ENCODE results near the gene BABAM2. TPM values are rescaled to one million over a fixed set of nuclear protein-coding genes. Genes with fewer than 3 reads are reported as not detected.
A peak's percentile ranks its signal among the peaks of the same experiment; 100 is the strongest.
"Not testable (repeated sequence)": the region's sequence is repeated elsewhere in the genome, so short reads cannot be mapped to it uniquely, and the experiment has no call there.

Gene BABAM2
- total RNA-seq, 2 experiments from 2014 or later: 50.7 to 51.0 TPM

DNA sequence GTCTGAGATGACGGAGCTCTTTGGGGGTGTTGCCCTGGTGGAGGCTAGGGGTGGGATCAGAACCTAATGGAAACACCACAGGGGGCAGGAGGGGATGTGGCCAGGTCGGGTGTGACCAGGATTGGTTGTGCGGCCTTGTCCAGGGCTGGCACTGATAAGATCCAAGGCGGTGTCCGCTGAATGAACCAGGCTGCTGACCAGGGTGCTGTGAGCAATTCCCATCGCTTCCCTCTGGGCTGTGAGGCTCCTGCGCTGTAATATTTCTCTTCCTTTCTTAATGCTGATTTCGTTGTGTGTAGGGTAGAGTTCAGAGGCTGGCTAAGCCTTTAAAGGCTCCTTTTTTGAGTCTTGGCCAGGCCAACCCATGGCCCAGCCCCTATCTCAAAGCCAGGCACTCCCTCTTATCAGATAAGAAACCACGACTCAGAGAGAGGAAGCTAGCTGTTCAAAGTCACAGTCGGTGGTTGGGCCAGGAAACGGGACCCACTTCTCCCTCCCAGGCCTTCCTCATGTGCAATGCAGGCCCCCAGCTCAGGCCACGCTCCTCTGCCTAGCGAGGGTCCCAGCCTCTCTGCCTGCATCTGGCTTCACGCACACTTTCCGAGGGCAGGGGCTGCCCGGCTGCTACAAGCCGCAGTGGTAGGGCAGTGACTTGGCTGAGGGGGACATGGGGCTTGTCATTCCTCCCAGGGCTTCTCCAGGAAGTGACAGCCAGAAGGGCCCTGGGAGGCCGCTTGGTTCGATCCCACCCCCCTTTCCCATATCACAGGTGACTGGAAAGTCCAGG is 476.2 kb downstream of the BABAM2 start:
- H3K4me1 Mint-ChIP-seq: peaks cover 46% of the 10 kb centered on the region
- peaks cover 15% of the 10 kb centered on the region for H3K27me3 Mint-ChIP-seq
- peaks cover 2% of the 10 kb centered on the region for H3K36me3 Mint-ChIP-seq
- ATAC-seq (ENCODE audit: low read depth) (peak; percentile 93), DNase-seq (peak; percentile 71)
- POLR2A ChIA-PET: interaction anchor here (0.6 to 4.0 kb wide), 8 partner anchors 8 to 411 kb away, joined by 3 to 22 read pairs (median 6); partner anchors contain the start of gene FOSL2
- no peaks in the 10 kb centered on the region for H3K9me3 Mint-ChIP-seq
- H3K27ac Mint-ChIP-seq: peak overlapping the region; percentile 91
- peak overlapping the region; percentile 75 for H3K4me3 Mint-ChIP-seq

DNA sequence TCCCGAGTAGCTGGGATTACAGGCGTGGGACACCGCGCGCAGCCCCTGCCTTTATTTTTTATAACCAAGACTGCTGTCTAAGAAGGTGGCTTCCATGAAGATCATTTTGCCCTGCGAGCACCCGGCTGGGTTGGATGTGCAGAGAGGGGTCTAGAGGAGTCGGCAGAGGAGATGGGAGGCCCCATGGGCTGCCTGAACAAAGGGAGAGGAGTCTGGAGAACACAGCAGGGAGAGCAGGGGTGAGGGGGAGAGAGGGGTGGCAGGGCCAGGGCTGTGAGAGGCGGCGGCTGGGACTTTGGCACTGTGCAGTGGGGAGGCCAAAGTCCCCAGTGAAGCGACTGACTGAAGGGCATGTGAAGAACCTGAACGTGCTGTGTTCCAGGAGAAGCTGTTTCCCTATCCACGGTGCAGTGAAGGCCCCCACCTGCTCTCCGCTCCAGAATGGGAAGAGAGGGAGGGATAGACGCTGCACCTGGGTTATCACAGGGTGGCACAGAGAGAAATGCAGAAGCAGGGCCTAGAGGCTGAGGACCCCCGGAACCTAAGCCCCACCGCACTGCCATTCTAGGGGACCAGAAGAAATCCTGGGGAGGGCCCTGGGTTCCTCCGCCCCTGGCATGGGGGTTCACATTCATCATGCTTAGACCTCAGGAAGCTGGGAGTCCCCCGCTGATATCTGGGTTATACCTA is 477.3 kb downstream of the BABAM2 start:
- H3K27ac Mint-ChIP-seq: peak overlapping the region; percentile 91
- POLR2A ChIA-PET: interaction anchor here (0.8 to 4.0 kb wide), 4 partner anchors 8 to 25 kb away, joined by 3 to 22 read pairs (median 14); partner anchors contain the start of gene FOSL2
- no peaks in the 10 kb centered on the region for H3K9me3 Mint-ChIP-seq

DNA sequence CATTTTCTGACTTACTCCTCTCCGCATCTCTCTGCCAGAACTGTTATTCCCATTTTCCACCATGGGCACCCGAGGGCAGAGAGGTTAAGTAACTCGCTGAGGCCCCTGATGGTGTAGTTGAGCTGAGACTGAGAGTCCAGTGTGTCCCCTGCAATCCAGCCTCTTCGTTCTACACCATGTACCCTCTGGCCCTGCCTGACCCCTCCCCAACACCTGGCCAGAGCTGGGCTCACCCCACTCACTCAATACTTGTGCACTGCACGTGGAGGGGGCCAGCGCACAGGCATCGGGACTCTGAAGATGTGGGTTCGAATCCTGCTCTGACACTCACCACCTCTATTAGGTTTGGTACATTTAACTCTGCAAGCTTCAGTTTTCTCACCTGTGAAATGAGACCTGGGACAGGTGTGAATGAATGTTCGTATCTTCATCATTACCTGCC is 477.8 kb downstream of the BABAM2 start:
- H3K36me3 Mint-ChIP-seq: peaks cover 2% of the 10 kb centered on the region
- ATAC-seq (ENCODE audit: low read depth) (no peak), DNase-seq (no peak)
- H3K27me3 Mint-ChIP-seq: peaks cover 19% of the 10 kb centered on the region
- H3K9me3 Mint-ChIP-seq: no peaks in the 10 kb centered on the region
- POLR2A ChIA-PET: interaction anchor here (0.8 to 4.0 kb wide), 2 partner anchors 8 to 23 kb away, joined by 3 to 22 read pairs; no protein-coding TSS in a partner anchor
- no peak overlapping the region for H3K4me3 Mint-ChIP-seq
- peaks cover 39% of the 10 kb centered on the region for H3K4me1 Mint-ChIP-seq
- peak overlapping the region; percentile 56 for H3K27ac Mint-ChIP-seq

More for the DNA sequence above, 477.3 kb downstream of the BABAM2 start:
- H3K27me3 Mint-ChIP-seq: peaks cover 19% of the 10 kb centered on the region
- DNase-seq (no peak), ATAC-seq (ENCODE audit: low read depth) (no peak)
- H3K4me1 Mint-ChIP-seq: peaks cover 39% of the 10 kb centered on the region
- H3K36me3 Mint-ChIP-seq: peaks cover 2% of the 10 kb centered on the region
- no peak overlapping the region for H3K4me3 Mint-ChIP-seq

DNA sequence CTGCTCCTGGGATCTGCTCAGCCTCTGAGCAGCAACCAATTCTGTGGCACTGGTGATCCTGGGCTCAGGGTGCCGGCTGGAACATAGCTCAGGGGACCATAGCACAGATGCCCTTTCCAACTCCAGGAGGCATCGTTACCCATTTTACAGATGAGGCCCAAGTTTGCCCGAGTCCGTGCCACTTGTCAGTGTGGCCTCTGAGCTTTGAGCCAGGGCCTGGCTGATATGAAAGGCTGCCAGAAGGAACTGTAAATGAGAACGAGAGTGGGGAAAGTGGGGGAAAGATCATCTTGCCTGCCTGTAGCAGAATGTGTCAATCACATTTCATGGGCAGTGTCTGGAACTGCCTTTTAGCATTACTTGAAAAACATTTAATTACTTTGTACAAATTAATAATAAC is 478.8 kb downstream of the BABAM2 start:
- POLR2A ChIA-PET: no interaction called here
- H3K27ac Mint-ChIP-seq: no peak overlapping the region
- H3K36me3 Mint-ChIP-seq: no peaks in the 10 kb centered on the region
- H3K4me3 Mint-ChIP-seq: no peak overlapping the region
- H3K4me1 Mint-ChIP-seq: peaks cover 40% of the 10 kb centered on the region
- no peaks in the 10 kb centered on the region for H3K9me3 Mint-ChIP-seq
- peaks cover 15% of the 10 kb centered on the region for H3K27me3 Mint-ChIP-seq
- no peak for ATAC-seq (ENCODE audit: low read depth)
- no peak for DNase-seq

DNA sequence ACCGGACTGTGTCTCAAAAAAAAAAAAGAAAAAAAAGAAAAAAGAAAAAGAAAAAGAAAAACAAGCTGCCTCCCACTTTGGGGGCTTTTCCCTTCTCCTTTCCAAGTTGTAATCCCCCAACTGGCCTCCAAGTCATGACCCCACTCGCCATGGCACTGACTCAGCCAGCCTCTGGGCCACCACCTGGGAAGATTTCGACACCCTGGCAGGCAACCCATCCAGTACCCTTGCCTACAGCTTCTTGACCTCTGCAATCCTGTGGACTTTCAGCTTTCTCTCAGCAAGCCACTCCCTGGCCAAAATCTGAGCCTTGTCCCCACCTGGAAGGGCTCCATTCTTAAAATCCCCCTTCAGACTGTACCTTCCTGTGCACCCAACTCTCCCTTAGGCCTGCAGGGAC is 479.8 kb downstream of the BABAM2 start:
- POLR2A ChIA-PET: no interaction called here
- ATAC-seq (ENCODE audit: low read depth): no peak
- Mint-ChIP-seq H3K4me1 (peaks cover 31% of the 10 kb centered on the region), H3K27ac (no peak overlapping the region), H3K27me3 (peaks cover 15% of the 10 kb centered on the region), H3K4me3 (no peak overlapping the region), H3K9me3 (no peaks in the 10 kb centered on the region), H3K36me3 (no peaks in the 10 kb centered on the region)
- no peak for DNase-seq

DNA sequence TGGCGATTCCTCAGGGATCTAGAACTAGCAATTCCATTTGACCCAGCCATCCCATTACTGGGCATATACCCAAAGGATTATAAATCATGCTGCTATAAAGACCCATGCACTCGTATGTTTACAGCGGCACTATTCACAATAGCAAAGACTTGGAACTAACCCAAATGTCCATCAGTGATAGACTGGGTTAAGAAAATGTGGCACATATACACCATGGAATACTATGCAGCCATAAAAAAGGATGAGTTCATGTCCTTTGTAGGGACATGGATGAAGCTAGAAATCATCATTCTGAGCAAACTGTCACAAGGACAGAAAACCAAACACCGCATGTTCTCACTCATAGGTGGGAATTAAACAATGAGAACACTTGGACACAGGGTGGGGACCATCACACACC is 481.2 kb downstream of the BABAM2 start:
- POLR2A ChIA-PET; DNase-seq; H3K4me3 Mint-ChIP-seq; H3K27ac Mint-ChIP-seq; H3K9me3 Mint-ChIP-seq; H3K36me3 Mint-ChIP-seq; ATAC-seq (ENCODE audit: low read depth): not testable (repeated sequence)
- Mint-ChIP-seq H3K4me1 (peaks cover 25% of the 10 kb centered on the region), H3K27me3 (peaks cover 15% of the 10 kb centered on the region)

DNA sequence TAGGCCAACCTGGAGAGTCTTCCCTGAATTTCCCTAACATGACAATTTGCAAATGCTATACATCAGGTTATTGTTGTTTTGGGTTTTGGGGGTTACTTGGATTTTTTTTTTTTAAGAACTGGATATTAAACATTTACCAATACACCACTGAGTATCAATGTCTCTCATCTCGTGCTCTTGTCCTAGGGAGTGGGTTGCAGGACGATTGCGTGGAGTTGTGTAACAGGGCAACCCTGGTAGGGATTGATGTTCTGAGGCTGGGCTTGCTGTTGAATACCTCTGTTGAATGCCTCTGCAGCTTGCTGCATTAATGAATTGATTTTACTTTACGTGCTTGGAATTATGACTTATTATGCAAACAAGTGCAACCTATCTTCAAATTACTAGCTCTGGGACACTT is 483.3 kb downstream of the BABAM2 start:
- DNase-seq: no peak
- H3K4me3 Mint-ChIP-seq: no peak overlapping the region
- H3K27ac Mint-ChIP-seq: no peak overlapping the region
- H3K36me3 Mint-ChIP-seq: no peaks in the 10 kb centered on the region
- H3K9me3 Mint-ChIP-seq: no peaks in the 10 kb centered on the region
- H3K4me1 Mint-ChIP-seq: peaks cover 20% of the 10 kb centered on the region
- POLR2A ChIA-PET: no interaction called here
- ATAC-seq (ENCODE audit: low read depth): no peak
- peaks cover 15% of the 10 kb centered on the region for H3K27me3 Mint-ChIP-seq

DNA sequence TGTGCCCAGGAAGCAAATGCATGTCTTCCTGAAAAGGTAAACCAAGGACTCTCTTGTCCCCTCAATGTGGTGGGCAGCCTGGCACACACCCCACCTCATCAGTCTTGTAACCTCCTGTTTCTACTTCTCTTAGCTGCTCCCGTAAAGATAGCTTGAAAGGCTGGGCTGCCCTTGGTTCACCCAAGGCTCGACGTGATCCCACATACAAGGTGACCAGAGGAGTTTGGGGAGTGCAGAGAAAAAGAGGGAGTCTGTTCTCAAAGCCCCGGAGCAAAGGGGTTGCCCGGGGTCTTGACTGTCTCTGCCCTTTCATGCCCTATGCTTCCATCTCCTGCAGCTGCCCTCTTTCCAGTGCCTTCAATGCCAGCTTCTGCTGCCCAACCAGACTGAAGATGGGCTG is 483.8 kb downstream of the BABAM2 start:
- Mint-ChIP-seq H3K4me1 (peaks cover 24% of the 10 kb centered on the region), H3K9me3 (no peaks in the 10 kb centered on the region), H3K4me3 (no peak overlapping the region), H3K27ac (no peak overlapping the region), H3K27me3 (peaks cover 15% of the 10 kb centered on the region), H3K36me3 (no peaks in the 10 kb centered on the region)
- no peak for ATAC-seq (ENCODE audit: low read depth)
- DNase-seq: no peak
- POLR2A ChIA-PET: no interaction called here

DNA sequence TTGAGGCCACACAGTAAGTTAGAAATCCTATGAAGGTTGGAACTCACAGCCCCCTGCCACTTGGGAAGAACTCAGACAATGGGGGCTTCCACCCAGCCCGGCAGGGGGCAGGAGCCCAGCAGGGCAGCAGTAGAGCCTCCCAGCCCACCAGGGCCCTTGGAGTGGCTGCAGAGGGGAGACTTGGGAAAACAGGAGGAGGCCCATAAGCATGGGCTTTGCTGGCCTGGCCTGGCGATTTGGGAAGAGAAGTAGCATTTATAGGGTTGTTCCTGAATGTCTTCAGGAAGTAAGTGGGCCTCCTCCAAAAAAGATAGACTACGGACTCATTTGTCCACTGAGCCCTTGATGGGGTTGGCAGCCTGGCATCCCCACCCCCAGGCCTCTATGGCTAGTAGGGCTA is 484.7 kb downstream of the BABAM2 start:
- POLR2A ChIA-PET: no interaction called here
- Mint-ChIP-seq H3K27ac (peak overlapping the region; percentile 36), H3K4me1 (peaks cover 32% of the 10 kb centered on the region), H3K9me3 (no peaks in the 10 kb centered on the region), H3K4me3 (no peak overlapping the region), H3K36me3 (no peaks in the 10 kb centered on the region), H3K27me3 (peaks cover 13% of the 10 kb centered on the region)
- ATAC-seq (ENCODE audit: low read depth) (no peak), DNase-seq (no peak)

DNA sequence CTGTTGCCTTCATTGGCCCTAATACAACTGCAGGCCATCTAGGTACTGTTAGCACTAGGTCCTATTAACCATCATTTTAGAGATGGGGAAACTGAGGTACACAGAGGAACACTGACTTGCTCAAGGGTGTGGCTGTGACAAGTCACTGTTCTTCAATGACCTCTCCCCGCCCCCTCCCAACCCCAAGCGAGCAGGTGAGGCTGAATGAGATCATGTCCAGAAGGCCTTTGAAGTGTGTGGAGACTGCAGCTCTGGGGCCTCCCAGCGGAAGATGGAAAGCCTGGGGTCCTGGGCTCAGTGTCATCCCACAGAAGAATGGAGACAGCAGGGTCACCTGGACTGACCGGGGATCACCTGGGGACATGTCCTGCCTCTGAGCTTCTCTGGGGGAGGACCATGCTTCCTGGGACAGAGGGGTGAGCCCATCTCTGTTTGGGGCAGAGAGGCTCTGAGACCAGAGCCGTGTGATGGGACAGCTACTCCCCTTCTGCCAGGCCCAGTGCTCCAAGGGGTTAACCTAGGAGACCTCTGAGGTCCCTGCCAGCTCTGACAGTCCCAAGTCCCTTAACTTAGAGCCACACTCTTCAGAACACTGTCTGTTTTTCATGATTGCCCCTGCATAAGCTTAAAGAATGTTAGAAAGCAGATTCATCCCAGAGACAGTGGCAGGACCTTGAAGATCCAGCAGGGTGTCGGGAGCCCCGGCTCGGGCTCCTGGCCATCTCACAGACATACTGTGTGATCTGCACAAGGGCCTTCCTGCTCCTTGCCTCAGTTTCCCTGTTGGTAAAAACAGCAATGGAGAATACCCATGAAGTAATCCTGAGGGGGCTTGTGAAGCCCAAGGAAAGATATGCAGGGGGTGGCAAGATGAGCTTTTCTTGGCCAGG is 485.5 kb downstream of the BABAM2 start:
- Mint-ChIP-seq H3K27me3 (peaks cover 10% of the 10 kb centered on the region), H3K36me3 (no peaks in the 10 kb centered on the region), H3K9me3 (no peaks in the 10 kb centered on the region), H3K4me3 (no peak overlapping the region), H3K27ac (peak overlapping the region; percentile 16), H3K4me1 (peaks cover 31% of the 10 kb centered on the region)
- DNase-seq: no peak
- POLR2A ChIA-PET: interaction anchor here (0.6 to 1.0 kb wide), 3 partner anchors 15 to 125 kb away, joined by 3 to 4 read pairs (median 3); no protein-coding TSS in a partner anchor
- ATAC-seq (ENCODE audit: low read depth): no peak

DNA sequence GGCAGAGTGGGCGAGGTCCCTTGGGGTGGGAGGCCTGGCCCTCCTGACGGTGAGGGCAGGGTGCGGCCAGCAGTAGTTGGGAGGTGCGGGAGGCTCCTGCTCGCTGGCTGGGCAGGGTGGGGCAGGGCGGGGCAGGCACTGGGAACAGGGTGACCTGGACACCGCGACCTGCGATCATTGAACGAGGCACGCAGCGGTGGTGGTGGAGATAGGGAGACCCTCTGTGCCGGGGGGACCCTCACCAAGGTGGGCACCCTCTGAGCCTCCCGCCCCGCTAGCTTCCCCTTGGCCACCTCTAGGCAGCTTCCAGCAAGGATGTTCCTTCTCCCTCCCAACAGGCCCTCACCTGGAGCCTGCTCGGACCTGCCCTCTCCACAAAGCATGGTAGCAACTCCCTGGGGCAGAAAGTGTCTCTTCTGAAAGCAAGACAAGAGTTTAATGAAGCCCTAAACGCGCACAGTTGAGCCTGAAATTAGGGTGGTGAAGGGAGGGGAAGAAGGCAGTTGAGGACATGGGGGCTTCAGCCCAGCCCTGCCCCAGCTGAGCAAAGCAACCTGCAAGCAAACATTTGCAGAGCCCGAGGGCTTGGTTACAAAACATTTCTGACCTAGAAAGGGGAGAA is 486.8 kb downstream of the BABAM2 start:
- POLR2A ChIA-PET: interaction anchor here (0.6 to 2.9 kb wide), 2 partner anchors 11 to 33 kb away, joined by 5 to 17 read pairs; no protein-coding TSS in a partner anchor
- Mint-ChIP-seq H3K27ac (no peak overlapping the region), H3K4me3 (no peak overlapping the region), H3K27me3 (peaks cover 8% of the 10 kb centered on the region), H3K36me3 (no peaks in the 10 kb centered on the region), H3K9me3 (no peaks in the 10 kb centered on the region), H3K4me1 (peaks cover 36% of the 10 kb centered on the region)
- no peak for ATAC-seq (ENCODE audit: low read depth)
- no peak for DNase-seq

DNA sequence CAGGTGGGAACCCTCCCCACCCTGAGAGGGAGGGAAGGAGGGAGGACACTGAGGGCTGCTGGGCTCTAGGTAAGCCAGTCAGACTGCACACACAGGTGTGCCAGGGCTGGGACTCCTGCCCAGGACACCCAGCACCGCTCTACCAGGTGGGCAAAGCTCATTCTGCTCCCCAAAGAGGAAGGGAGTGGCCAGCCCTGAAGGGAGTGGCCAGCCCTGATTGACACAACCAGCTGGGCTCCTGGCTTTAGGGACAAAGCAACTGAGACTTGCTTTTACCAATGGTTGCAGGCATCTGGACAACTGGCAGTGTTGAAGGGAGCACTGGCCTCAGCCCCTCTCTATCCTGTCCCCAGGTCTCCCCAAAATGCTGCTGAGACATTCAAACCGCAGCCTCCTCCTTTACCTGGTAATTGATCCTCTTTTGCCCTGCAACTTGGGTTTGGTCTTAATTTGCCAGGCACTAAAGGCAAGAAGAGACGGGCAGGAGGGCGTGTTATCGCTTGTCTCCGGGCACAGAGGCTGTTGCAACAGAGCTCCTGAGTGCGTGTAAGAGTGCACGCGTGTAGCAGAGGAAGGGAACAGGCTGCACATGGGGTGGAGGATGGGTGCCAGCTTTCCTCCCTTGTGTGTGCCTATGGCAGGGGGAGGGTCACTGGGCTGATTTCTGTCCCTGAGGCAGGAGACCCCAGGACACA is 487.6 kb downstream of the BABAM2 start:
- Mint-ChIP-seq H3K4me3 (peak overlapping the region; percentile 10), H3K4me1 (peaks cover 40% of the 10 kb centered on the region), H3K9me3 (no peaks in the 10 kb centered on the region), H3K36me3 (no peaks in the 10 kb centered on the region), H3K27ac (peak overlapping the region; percentile 38), H3K27me3 (peaks cover 3% of the 10 kb centered on the region)
- no peak for DNase-seq
- POLR2A ChIA-PET: interaction anchor here (2.9 to 3.9 kb wide), 2 partner anchors 12 to 13 kb away, joined by 17 to 38 read pairs; partner anchors contain the start of gene FOSL2
- peak; percentile 3 for ATAC-seq (ENCODE audit: low read depth)
